HUES64 (cell line): ENCODE data around the gene LRRC32.

Experiments
- H3K27ac ChIP-seq: 2 replicates; pipeline ENCODE4 v1.7.0; 2013; ENCODE audit warnings: low read depth, low read length, inconsistent platforms
- H3K27me3 ChIP-seq: 2 replicates; pipeline ENCODE4 v1.6.1; 2013; ENCODE audit warnings: mild to moderate bottlenecking, low read length; ENCODE audit not compliant: insufficient read depth
- H3K36me3 ChIP-seq: 2 replicates; pipeline ENCODE4 v1.6.1; 2013; ENCODE audit warnings: mild to moderate bottlenecking, low read length; ENCODE audit not compliant: insufficient read depth
- H3K4me1 ChIP-seq: 2 replicates; pipeline ENCODE4 v1.6.1; 2013; ENCODE audit warnings: mild to moderate bottlenecking, low read length, moderate library complexity; ENCODE audit not compliant: insufficient read depth
- H3K4me3 ChIP-seq: 2 replicates; pipeline ENCODE4 v1.5.1; 2013; ENCODE audit warnings: mild to moderate bottlenecking, low read length, moderate library complexity
- H3K9ac ChIP-seq: 2 replicates; pipeline ENCODE4 v1.6.1; 2013; ENCODE audit warnings: mild to moderate bottlenecking, low read depth, low read length
- H3K9me3 ChIP-seq: 2 replicates; pipeline ENCODE4 v1.6.1; 2013; ENCODE audit warnings: low read depth, low read length; ENCODE audit not compliant: insufficient read depth
- WGBS: fragments of 150-250, 120-280 bp; methylation state at CpG from one replicate; pipeline ENCODE4 v1.1.7; 2013; ENCODE audit warnings: missing lambda C conversion rate; 5-methylcytosine and 5-hydroxymethylcytosine counted together

LRRC32 gene

GRCh38 chr11:76640501-76640900, 30.0 kb downstream of the LRRC32 start:
- H3K4me1 ChIP-seq = no peaks in the 10 kb centered on the region
- no peak overlapping the region for H3K9ac ChIP-seq
- no peaks in the 10 kb centered on the region for H3K36me3 ChIP-seq
- WGBS = 85% methylated on average over 4 of the region's 5 CpGs
- H3K9me3 ChIP-seq = no peaks in the 10 kb centered on the region
- no peak overlapping the region for H3K27ac ChIP-seq
- H3K27me3 ChIP-seq = no peaks in the 10 kb centered on the region
- H3K4me3 ChIP-seq = no peak overlapping the region

GRCh38 chr11:76639621-76640020, 30.9 kb downstream of the LRRC32 start:
- Histone ChIP-seq H3K36me3 (no peaks in the 10 kb centered on the region), H3K27ac (no peak overlapping the region), H3K27me3 (no peaks in the 10 kb centered on the region), H3K4me1 (no peaks in the 10 kb centered on the region), H3K9me3 (no peaks in the 10 kb centered on the region), H3K4me3 (no peak overlapping the region), H3K9ac (no peak overlapping the region)
- WGBS = 94% methylated on average over 2 of the region's 2 CpGs

DNA sequence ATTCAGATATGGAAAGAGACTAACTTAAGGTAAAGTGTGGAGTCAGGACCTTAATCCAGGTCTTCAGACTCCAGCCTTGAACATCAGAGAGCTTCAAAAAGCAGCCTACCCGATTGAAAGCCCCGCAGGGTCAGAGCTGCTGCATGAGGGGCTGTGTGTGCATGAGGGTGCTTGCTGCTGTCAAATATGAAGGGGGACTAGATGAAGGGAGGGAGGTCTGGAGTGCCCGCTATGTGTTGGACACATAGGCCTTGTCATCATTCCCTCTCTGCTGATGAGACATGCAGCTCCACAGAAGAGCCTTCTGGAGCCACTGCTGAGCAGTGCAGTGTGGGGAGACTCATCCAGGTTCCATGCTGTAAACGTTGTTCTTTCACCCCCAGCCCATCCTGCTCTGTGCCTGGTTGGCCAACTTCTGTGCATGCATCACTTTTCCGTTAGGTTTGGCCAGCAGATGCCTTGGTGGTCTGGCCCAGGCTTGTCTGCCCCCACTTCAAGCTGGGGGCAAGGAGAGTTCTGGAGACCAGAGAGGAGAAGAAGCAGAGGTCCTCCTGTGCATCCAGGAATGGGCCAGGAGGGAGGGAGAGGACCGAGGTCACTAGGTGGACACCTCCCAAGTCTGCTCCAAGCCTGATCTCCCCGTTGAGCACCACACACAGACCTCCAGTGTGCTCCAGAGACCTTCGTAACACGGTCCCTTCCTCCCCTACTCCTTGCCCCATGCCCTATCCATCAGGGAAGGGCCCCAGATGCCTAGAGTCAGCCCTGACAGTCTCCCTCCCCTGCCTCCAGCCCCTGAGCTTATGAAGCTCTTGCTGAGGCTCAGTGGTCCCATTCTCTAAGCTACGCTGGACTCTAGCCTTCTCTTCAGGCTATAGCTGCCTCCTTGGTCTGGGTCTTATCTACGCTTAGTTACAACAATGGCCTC, 32.0 kb downstream of the LRRC32 start:
- no peaks in the 10 kb centered on the region for H3K4me1 ChIP-seq
- H3K27ac ChIP-seq = no peak overlapping the region
- no peaks in the 10 kb centered on the region for H3K27me3 ChIP-seq
- WGBS = 93% methylated on average over 11 of the region's 11 CpGs
- H3K9ac ChIP-seq = no peak overlapping the region
- no peaks in the 10 kb centered on the region for H3K36me3 ChIP-seq
- H3K4me3 ChIP-seq = no peak overlapping the region
- H3K9me3 ChIP-seq = no peaks in the 10 kb centered on the region

DNA sequence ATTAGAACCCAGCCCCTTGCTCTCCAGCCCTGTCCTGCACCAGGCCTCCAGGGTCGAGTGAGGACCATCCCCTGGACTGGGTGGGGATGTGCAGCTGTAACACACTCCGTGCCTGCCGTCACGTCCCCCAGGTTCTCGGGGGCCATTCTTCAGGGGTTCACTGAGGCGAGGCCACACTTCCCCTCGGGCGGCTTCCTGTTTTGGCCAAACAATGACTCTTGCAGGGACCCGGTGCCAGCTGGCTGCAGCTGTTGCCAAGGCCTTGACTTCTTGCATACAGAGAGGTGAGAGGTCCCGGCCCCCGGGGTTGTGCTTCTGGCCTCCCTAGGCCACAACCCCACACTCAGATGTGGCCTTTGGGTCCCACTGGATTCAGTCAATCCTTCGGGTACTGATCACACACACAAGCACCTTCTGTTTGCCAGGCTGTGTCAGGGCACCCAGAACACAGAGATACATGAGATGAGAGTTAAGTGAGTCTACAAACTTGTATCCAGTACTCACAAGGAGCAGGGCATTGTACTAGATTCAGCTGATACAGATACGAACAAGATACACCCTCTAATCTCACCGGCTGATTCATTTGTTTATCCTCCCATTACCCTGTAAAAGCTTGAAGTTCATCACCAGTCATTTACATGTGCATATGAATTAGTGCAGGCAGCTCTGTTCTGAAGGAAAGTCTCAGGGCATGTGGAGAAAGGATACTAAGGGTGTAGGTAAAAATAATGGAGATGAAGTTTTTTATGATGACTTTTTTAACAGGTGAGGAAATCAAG, 32.9 kb downstream of the LRRC32 start:
- Histone ChIP-seq H3K9me3 (no peaks in the 10 kb centered on the region), H3K4me1 (no peaks in the 10 kb centered on the region), H3K4me3 (no peak overlapping the region), H3K27ac (no peak overlapping the region), H3K36me3 (no peaks in the 10 kb centered on the region), H3K9ac (no peak overlapping the region), H3K27me3 (no peaks in the 10 kb centered on the region)
- 88% methylated on average over 14 of the region's 14 CpGs for WGBS

DNA sequence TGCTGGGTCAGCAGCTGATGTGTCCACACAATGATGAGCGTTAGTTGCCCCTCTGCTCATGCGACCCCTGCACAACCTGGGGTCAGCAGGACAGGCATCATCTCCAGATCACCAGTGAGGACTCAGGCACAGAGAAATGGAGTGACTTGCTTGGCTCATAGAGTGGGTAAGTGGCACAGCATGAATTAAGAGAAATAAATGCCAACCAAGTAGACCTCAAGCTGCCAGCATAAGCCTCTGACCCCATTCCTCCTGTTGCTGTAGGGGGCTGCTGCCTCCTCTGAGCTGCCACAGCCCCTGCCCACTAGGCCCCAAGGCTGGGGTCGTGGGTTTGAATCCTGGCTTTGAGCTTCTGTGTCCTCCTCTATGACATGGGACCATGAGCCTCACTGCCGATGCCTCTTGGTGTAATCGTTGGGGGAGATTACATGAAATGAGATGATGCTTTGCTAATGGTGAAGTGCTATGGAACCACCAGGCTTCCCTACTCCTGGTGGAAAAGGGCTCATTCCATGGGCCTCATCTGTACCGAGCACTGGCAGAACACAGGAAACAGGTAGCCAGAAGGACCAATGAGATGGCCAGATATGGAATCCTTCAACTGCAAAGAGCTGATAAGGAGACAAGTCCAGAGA, 33.6 kb downstream of the LRRC32 start:
- Histone ChIP-seq H3K9me3 (no peaks in the 10 kb centered on the region), H3K4me1 (no peaks in the 10 kb centered on the region), H3K9ac (no peak overlapping the region), H3K27me3 (no peaks in the 10 kb centered on the region), H3K4me3 (no peak overlapping the region), H3K36me3 (no peaks in the 10 kb centered on the region), H3K27ac (no peak overlapping the region)
- 94% methylated on average over 6 of the region's 6 CpGs for WGBS

- no peaks in the 10 kb centered on the region for H3K27me3 ChIP-seq
- no peaks in the 10 kb centered on the region for H3K36me3 ChIP-seq
- WGBS = 91% methylated on average over 7 of the region's 7 CpGs
- H3K4me3 ChIP-seq = no peak overlapping the region
- no peaks in the 10 kb centered on the region for H3K4me1 ChIP-seq
- no peak overlapping the region for H3K9ac ChIP-seq
- H3K27ac ChIP-seq = no peak overlapping the region
- H3K9me3 ChIP-seq = no peaks in the 10 kb centered on the region; the same call in 1 of the 2 replicates
Measured at GRCh38 chr11:76635991-76636738, 34.4 kb downstream of the LRRC32 start.

DNA sequence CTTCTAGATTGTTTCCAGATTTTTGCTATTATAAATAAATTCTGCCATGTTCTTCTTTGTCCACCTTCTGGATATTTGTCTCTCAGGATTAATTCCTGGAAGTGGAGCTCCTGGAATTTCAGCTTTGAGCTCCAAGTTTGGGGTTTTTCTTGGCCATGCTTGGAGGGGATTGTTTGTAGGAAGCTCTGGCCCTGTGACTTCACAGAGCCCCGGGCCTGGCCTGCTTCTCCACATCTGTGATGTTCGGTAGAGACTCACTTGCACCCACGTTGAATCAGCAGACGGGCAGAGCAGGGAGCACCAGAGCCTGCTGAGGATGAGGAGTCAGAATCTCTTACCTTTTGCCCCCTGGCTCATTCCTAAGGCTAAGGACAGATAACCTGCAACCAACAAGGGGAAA, 35.7 kb downstream of the LRRC32 start:
- H3K4me3 ChIP-seq = no peak overlapping the region
- WGBS = 90% methylated on average over 4 of the region's 4 CpGs

DNA sequence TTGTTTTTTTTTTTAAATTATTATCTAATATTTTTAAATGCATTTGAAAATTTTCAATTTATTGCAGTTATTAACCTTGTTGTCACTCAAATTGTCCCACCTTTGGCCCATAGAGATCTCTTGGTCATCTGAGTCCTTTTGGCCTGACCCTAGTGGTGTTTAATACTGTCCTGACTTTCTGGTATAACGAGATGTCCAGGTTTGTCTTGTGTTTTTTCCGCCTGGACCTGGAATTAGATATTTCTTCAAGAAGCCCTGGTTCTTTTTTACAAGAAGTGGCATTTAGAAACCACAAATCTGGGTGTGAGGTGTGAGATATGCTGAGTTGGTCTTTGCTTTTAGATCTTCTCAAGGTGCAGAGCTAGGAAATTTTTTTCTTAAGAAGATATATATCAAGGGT, 38.1 kb downstream of the LRRC32 start:
- Histone ChIP-seq H3K36me3 (no peaks in the 10 kb centered on the region), H3K4me3 (no peak overlapping the region), H3K27ac (no peak overlapping the region), H3K9me3 (no peaks in the 10 kb centered on the region; the same call in 1 of the 2 replicates), H3K9ac (no peak overlapping the region), H3K4me1 (no peaks in the 10 kb centered on the region), H3K27me3 (no peaks in the 10 kb centered on the region)
- 93% methylated on average over 2 of the region's 2 CpGs for WGBS

More for the DNA sequence above, 35.7 kb downstream of the LRRC32 start:
- Histone ChIP-seq H3K9me3 (no peaks in the 10 kb centered on the region; the same call in 1 of the 2 replicates), H3K36me3 (no peaks in the 10 kb centered on the region), H3K4me1 (no peaks in the 10 kb centered on the region), H3K27me3 (no peaks in the 10 kb centered on the region), H3K27ac (no peak overlapping the region), H3K9ac (no peak overlapping the region)

DNA sequence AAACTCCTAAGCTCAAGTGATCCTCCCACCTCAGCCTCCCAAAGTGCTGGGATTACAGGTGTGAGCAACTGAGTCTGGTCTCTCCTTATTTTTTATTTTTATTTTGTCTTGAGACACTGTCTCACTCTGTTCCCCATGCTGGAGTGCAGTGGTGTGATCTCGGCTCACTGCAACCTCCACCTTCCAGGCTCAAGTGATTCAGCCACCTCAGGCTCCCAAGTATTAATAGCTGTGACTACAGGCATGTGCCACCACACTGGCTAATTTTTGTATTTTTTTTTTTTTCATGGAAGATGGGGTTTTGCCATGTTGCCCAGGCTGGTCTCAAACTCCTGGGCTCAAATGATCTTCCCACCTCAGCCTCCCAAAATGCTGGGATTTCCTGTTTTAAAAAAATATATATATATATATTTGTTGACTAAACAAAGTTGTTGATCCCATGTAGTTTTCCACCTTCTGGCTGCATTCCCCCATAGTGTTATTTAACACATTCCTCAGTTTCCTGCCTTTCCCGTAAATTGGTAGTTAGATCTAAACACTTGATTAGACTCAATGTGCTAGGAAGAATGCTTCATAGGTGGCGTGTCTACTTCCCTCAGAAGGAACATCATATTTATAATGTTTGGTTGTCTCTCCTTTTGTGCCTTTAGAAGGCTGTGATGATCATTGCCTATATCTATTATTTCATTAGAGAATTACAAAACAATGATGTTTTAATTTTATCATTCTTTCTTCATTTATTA, 38.8 kb downstream of the LRRC32 start:
- no peak overlapping the region for H3K9ac ChIP-seq
- H3K27me3 ChIP-seq = no peaks in the 10 kb centered on the region
- H3K4me1 ChIP-seq = no peaks in the 10 kb centered on the region
- no peaks in the 10 kb centered on the region for H3K36me3 ChIP-seq
- no peaks in the 10 kb centered on the region; the same call in 1 of the 2 replicates for H3K9me3 ChIP-seq
- 95% methylated on average over 3 of the region's 3 CpGs for whole genome bisulfite sequencing
- H3K27ac ChIP-seq = no peak overlapping the region
- no peak overlapping the region for H3K4me3 ChIP-seq

GRCh38 chr11:76630600-76631281, 39.8 kb downstream of the LRRC32 start:
- Histone ChIP-seq H3K27ac (no peak overlapping the region), H3K36me3 (no peaks in the 10 kb centered on the region), H3K27me3 (no peaks in the 10 kb centered on the region), H3K9ac (no peak overlapping the region), H3K4me1 (no peaks in the 10 kb centered on the region), H3K9me3 (no peaks in the 10 kb centered on the region; the same call in 1 of the 2 replicates), H3K4me3 (no peak overlapping the region)
- 90% methylated on average over 5 of the region's 6 CpGs for WGBS
